HS-27A (cell line): ENCODE data around the gene SEZ6.

ENCODE experiments used
- DNase-seq: peaks from one replicate; pipeline ENCODE4 v3.0.0-alpha.2; 2012; ENCODE audit warnings: low read depth, missing footprints

The SEZ6 gene, protein sequence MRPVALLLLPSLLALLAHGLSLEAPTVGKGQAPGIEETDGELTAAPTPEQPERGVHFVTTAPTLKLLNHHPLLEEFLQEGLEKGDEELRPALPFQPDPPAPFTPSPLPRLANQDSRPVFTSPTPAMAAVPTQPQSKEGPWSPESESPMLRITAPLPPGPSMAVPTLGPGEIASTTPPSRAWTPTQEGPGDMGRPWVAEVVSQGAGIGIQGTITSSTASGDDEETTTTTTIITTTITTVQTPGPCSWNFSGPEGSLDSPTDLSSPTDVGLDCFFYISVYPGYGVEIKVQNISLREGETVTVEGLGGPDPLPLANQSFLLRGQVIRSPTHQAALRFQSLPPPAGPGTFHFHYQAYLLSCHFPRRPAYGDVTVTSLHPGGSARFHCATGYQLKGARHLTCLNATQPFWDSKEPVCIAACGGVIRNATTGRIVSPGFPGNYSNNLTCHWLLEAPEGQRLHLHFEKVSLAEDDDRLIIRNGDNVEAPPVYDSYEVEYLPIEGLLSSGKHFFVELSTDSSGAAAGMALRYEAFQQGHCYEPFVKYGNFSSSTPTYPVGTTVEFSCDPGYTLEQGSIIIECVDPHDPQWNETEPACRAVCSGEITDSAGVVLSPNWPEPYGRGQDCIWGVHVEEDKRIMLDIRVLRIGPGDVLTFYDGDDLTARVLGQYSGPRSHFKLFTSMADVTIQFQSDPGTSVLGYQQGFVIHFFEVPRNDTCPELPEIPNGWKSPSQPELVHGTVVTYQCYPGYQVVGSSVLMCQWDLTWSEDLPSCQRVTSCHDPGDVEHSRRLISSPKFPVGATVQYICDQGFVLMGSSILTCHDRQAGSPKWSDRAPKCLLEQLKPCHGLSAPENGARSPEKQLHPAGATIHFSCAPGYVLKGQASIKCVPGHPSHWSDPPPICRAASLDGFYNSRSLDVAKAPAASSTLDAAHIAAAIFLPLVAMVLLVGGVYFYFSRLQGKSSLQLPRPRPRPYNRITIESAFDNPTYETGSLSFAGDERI

DNA sequence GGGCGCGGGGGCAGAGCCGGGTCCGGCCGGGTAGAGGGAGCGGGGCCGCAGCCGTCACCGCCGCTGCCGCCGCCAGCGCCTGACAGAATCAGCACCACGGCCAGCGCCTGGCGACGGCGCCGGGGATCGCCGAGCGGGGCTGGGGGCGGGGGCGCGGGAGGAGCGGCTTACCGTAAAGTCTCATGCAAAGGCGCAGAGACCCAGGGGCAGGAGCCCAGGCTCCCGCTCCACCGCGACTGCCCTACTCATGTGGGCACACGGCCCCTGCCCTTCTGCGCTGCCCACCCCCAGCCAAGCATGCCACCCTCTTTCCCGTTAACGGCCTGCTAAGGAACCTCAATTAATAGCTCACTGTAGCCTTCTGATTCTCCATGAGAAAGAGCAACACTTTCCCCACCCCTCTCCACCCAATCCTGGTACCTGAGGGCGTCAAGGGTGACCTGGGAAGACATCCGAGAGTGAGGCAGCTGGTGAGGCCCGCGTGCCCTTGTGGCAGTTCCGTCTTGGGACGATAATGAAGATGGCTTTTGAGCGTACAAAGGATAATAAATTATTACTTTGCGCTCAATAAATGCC lies at the start of gene SEZ6:
Gene SEZ6, minus strand, starts transcription at position 98 of the 576 bp plus-strand sequence. CDS start 164 bp downstream, outside the sequence.
- no peak for DNase-seq

- no peak for DNase-seq
Measured at GRCh38 chr17:29054835-29055234, 49.0 kb upstream of the SEZ6 start.

DNA sequence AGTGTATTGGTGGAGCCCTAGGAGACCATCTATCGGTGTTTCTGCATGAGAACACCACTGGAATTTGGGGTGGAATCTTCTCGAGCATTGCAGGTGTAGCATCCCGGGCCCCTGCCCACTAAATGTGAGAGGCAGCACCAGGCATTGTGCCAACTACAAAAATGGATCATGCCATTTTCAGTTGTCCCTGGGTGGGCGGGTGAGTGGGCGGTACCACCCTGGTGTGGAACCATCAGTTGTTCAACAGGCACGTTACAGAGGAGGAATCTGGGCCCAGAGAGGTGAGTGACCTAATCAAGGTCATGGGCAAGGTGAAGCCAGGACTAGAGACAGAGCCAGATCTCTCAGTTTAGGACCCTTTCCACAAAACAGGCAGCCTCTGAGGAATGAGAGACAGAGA lies 45.9 kb upstream of the SEZ6 start:
- DNase-seq: no peak

- no peak for DNase-seq
Measured at GRCh38 chr17:29051194-29051593, 45.4 kb upstream of the SEZ6 start.

DNA sequence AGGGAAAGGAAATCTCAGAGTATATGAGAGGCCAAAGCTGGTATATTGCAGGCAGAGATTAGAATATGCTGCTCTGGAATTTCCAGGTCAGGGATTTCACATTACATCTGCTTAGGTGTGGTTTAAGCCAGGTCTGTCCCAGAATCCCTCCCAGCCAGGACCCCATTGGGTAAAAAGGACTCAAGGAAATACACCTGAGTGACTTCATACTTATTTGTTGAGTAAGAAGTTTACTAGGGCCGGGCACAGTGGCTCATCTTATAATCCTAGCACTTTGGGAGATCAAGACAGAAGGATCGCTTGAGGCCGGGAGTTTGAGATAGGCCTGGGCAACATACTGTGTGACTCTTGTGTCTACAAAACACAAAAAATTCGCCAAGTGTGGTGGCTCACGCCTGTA lies 44.3 kb upstream of the SEZ6 start:
- no peak for DNase-seq

- no peak for DNase-seq
Measured at GRCh38 chr17:29049541-29050145, 43.8 kb upstream of the SEZ6 start.

- DNase-seq: no peak
Measured at GRCh38 chr17:29048440-29049368, 42.9 kb upstream of the SEZ6 start.

- DNase-seq: no peak
Measured at GRCh38 chr17:29046473-29046839, 40.6 kb upstream of the SEZ6 start.

- no peak for DNase-seq
Measured at GRCh38 chr17:29045734-29046472, 40.1 kb upstream of the SEZ6 start.

- DNase-seq: no peak
Measured at GRCh38 chr17:29045026-29045425, 39.2 kb upstream of the SEZ6 start.

DNA sequence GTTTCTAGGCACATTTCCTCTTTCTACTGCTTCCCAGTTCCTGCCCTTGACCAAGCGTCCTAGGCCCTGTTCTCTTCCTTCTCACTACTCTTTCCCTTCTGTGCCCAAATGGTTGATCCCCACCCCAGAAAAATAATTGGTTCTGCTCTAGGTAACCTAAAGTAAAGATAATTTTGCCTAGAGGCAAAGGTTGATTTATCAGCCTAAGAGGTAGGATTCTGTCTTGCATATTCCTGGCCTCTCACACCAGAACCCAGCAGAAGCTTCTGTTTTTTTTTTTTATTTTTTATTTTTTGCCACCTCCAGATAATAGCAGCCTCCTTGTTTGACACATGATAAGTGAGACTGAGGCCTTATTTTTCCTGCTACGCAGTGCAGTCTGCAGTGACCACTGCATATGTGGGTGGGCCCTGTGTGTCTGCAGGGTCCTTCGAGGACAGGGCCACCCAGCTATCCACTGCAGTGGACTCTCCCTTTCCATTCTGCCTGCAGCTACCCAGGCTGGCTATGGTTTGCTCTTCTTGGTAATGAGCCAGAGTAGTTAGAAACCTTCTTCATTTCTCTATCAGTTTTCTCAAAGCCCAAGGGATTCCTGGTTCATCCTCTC lies 37.8 kb upstream of the SEZ6 start:
- DNase-seq: no peak

DNA sequence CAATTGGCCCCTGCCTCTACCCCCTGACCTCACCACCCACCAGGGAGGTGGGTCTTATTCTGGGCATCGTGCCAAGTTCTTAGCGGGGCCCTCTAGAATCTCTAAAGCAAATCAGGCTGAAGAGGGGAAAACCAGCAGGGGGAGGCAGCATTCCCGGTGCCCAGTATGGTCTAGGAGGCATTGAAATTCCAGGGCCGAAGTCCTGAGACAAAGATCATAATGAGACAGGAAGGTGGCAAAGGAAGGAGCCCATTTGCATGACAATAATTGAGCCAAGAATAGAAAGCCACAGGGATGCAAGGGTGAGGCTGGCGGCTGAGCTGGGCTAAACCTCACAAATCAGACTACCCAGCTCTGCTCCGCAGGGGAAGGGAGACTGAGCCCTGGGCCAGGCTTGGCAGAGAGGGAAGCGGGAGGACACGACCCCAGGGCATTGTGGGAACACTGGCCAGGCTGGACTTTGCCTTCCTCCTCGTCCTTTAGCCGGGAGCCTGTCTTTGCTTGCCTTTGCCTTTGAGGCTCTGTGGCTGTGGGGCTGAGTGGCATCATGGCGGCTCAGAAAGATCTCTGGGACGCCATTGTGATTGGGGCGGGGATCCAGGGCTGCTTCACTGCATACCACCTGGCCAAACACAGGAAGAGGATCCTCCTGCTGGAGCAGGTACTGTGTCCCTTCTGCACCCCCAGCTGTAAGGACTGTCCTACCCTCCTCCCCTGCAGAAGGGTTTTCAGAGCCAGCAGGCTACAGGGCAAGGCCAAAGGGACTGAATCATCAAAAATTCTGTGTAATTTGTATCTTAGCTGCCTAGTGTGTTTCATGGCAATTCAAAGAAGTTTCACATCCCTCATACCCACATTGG lies 37.1 kb upstream of the SEZ6 start, which contains the start of gene PIPOX:
Gene PIPOX, plus strand, starts transcription at position 463 of the 860 bp plus-strand sequence. Its CDS starts 85 bp downstream, at position 548.
- DNase-seq: no peak

DNA sequence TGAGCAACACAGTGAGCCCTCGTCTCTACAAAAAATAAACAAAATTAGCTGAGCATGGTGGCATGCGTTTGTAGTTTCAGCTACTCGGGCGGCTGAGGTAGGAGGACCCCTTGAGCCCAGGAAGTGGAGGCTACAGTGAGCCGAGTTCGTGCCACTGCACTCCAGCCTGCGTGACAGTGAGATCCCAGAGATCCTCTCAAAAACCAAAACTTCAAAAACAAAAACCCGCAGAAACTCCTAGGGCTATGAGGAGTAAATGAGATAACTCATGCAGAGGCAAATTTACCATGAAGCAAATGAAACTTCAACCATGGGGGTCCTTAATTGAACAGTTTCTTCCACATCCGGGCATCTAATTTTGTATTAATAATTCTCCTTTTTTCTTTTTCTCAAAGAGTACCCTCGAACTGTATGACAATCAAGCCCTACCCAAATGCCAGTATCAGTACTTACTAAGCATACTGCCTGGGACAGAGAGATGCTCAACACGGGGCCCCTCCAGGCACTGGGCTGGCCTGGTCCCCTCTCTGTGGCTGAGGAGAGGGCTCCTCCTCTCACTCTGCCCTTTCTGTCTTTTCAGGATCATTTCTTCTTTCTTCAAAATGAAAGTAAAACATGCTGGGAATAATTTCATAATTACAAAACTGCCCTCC lies 36.3 kb upstream of the SEZ6 start:
- DNase-seq: no peak

- no peak for DNase-seq
Measured at GRCh38 chr17:29041571-29041970, 35.7 kb upstream of the SEZ6 start.

DNA sequence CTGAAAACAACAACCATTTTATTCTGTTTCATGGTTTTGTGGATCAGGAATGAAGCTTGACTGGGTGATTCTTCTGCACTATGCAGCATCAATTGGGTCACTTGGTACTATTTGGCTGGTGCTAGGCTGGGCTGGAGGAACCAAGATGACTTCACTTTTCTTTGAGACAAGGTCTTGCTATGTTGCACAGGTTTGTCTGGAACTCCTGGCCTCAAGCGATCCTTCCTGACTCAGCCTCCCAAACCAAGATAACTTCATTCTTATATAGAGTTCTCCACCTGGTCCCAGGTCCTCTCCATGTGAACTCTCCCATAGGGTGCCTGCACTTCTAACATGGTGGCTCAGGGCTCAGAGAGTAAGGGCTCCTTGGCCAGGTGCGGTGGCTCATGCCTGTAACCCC lies 35.3 kb upstream of the SEZ6 start:
- no peak for DNase-seq

GRCh38 chr17:29039764-29040598 lies 34.1 kb upstream of the SEZ6 start:
- DNase-seq: peak; percentile 63

DNA sequence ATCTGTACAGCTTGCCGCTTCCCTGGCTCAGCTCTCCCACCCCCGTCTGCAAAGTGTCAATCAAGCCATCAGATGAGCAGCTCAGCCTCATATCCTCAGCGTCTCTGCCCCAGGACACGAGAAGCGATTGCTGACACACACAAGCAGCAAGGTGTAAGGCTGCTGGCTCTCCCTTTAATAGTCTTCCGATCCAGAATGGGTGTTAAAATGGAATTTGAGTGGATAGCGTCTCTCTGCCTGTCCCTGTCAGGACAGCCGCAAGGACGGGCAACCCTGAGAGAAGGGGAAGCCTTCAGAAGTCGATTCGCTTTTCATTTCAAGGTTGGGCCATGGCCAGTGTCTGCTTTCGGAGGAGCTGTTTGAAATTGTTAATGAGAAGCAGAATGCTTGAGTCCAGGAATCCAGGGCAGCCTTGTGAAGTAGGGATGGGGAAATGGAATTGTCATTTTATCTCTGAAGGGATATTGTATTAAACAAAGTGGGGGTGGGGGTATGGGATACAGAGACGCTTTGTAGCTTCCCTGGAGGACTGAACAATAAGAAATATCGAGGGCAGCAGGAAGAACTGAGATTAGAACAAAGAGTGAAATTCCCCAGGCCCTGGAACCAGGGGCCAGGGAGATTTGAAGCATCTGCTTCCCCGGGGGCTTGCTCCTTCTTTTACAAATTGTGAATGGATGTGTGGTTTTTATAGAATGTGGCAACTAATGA lies 32.4 kb upstream of the SEZ6 start:
- DNase-seq: no peak
